ENCODE data around the gene STOX1.
"Not testable (repeated sequence)": the region's sequence is repeated elsewhere in the genome, so short reads cannot be mapped to it uniquely, and the experiment has no call there.

Gene STOX1

DNA sequence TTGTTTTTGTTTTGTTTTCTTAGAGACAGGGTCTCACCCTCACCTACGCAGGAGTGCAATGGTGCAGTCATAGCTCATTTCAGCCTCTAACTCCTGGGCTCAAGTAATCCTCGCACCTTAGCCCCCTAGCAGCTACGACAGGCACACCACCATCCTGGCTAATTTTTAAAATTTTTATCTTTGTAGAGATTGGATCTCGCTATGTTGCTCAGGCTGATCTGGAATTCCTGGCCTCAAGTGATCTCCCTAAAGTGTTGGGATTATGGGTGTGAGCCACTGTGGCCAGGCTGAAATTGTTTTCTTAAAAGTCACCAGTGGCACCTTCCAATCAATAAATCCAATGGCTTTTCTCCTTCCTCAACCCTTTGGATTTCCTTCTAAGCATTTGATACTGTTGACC lies 52.9 kb downstream of the STOX1 start:
- no peak for DNase-seq (ENCODE audit: low read depth in 2 of 2)

DNA sequence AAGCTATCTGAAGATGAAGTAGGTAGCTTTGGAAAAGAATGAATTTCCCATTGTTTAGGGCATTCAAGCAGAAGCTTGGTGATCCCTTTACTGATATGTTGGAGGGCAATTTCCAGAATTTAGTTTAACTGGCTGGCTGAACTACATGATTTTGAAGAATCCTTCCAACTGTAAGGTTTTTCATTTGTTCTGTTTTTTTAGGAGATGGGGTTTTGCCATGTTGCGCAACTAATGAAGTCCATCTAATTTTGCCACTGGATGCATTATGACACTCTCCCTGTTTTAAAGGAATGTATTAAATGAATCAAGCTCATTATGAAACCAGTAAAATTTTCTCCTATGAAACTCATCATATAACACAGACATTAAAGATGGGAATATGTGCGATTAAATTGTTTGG lies 67.7 kb downstream of the STOX1 start:
- DNase-seq (ENCODE audit: low read depth in 2 of 2): no peak

DNA sequence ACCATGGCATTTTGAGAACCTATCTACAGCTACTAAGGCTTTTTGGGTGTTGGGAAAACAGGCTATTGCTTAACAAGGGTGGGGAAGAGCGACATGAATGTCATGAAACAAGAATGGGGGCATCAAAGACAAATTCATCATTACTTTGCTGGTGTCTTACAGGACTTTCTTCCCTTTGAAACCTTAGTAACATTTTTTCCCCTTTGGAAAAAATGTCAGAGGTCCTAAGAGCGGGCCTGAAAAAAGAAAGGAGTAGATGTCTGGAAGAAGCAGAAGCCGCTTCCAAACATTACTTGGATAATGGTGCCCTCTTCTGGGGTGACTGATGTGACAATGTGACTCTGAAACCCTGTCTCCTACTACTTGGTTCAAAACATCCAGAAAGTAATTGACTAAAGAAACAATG lies 70.0 kb downstream of the STOX1 start:
- DNase-seq (ENCODE audit: low read depth in 2 of 2): peak in 1 of 2 donors; percentile 21

DNA sequence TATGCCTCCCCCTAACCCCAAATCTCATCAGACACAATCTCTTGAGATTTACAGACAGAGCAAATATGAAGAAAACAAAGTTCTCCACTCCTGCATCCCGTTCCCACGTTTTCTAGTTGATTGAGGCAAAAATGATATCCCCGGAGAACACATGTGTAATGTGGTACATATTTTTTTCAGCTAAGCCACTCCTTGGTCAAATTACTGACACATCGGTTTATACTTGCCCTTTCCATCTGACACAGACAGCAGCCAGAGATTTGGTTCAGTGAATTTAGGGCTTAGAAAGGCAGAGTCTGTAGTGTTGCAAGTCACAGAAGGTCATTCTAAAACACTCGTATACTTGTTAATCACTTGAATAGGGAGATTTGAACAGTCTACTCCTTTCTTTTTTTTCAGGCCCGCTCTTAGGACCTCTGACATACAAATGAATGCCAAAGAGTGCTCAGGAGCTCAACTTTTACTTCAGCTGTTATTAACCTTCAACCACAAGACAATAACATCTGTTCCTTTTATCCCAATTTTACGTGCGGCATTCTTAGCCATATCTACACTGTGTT lies 71.9 kb downstream of the STOX1 start:
- no peak for DNase-seq (ENCODE audit: low read depth in 2 of 2)

DNA sequence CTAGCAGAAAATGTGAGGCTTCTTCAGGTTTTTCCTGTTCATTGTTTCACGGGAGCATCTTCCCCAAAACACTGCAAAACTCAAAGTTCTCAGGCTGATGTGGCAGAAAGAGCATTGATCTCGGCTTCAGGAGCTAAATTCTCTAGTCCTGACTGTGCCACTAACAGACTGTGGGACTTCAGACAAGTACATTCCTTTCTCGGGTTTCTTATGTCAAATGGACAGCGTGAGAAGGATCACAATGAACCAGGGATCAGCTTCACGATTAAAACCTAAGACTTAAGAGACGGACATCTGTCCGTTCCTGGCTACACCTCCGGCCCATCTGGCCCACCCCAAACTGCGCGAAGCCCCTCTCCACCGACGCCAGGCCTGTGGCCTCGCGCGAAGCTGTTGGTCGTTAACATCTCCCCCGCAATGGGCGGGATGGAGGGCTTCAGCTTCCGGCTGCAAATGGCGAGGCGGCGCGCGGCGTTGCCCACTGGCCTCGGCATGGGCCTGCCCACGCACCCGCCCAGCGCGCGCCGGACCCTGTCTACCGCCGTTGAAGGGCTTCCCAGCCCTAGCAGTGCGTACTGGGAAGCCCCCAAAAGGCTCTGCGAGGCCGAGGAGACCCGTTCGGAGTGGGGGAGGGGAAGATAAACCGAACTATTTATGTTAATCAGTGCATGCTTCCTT lies 73.2 kb downstream of the STOX1 start:
- DNase-seq (ENCODE audit: low read depth in 2 of 2): peak in 1 of 2 donors; percentile 56

DNA sequence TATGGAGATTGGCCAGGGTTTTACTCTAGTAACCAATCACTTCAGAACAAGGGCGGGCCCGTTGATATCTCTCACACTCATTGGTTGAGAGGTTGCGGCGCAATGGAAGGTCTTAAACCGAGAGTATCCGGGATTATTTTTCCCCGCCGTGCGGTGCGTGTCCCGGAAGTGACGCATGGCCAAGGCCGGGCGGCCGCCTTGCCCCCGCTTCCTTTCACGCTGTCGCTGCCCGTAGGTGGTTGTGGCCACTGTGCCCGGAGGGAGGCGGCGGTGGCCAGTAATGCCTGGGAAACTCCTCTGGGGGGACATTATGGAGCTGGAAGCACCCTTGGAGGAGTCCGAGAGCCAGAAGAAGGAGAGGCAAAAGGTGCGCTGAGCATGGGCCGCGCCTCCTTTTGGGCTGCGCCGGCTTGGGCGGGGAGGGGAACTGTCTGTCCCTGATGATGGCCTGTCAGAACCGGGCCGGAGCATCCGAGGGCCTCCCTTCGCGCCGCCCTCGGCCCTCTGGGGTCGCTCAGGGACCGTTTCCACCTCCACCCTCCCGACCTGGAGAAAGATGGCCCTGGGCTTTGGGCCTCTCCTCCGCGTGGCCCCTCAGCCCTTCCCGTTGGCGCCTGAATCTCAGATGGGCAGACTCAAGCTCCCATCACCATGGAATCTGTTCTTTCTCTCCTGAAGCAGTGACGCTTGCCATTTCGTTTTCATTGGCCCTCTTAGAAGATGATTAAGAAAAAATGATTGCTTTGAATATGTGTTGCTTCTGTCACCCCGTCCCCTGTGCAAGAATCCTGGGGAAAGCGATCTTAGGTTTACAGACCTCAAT lies 74.0 kb downstream of the STOX1 start, which contains the start of gene DDX50:
Gene DDX50 (plus strand): TSS at position 211 of the 823 bp plus-strand sequence. CDS start 70 bp downstream, at position 281.
- DNase-seq (ENCODE audit: low read depth in 2 of 2): peak; percentile 85 to 90

DNA sequence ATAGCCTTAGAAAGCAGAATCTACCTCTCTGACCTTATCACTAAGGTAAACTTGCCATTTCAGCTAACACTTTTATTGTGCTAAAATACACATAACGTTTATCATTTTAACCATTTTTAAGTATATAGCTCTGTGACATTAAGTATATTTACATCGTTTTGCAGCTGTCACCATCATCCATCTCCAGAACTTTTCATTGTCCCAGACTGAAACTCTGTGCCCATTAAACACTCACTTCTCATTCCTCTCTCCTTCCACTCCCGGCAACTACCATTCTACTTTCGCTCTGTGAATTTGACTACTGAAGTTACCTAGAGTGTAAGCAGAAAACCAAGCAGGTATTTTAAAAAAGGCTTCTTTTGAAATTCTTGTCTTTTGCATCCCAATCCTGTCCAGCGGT lies 75.1 kb downstream of the STOX1 start:
- no peak for DNase-seq (ENCODE audit: low read depth in 2 of 2)

DNA sequence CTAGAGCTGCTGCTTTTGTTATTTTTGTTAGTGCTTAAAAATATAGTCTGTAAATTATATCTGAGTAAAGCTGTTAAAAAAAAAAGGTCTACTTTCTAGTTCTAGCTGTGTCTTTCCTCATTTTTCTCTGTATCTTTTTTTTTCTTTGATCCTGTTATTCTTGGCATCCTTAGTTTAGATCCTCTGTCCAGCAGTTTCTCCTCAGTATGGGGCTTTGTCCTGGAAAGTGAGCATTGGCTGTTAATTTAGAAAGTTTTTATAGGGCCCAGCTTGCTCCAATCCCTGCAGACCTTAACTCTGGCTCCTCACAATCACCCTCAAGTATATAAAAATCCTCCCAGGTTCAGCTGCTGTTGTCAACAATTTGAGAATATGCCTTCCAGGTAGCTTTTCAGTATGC lies 97.3 kb downstream of the STOX1 start:
- no peak for DNase-seq (ENCODE audit: low read depth in 2 of 2)

DNA sequence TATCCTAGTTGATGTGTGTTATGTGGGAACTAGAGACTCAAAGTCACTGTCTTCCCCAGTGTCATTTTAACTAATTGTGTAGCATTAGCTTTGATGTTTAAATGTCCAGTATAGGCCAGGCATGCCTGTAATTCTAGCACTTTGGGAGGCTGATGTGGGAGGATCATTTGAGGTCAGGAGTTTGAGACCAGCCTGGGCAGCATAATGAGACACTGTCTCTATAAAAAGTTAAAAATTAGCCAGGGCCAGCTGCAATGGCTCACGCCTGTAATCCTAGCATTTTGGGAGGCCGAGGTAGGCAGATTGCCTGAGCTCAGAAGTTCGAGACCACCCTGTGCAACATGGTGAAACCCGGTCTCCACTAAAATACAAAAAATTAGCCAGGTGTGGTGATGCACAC lies 98.2 kb downstream of the STOX1 start:
- no peak for DNase-seq (ENCODE audit: low read depth in 2 of 2)

DNA sequence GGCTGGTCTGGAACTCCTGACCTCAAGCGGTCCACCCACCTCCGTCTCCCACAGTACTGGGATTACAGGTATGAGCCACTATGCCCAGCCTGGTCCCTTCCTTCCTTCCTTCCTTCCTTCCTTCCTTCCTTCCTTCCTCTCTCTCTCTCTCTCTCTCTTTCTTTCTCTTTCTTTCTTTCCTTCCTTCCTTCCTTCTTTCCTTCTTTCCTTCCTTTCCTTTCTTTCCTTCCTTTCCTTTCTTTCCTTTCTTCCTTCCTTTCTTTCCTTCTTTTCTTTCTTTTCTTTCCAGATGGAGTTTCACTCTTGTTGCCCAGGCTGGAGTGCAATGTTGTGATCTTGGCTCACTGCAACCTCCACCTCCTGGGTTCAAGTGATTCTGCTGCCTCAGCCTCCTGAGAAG lies 101.8 kb downstream of the STOX1 start:
- DNase-seq (ENCODE audit: low read depth in 2 of 2): not testable (repeated sequence)

DNA sequence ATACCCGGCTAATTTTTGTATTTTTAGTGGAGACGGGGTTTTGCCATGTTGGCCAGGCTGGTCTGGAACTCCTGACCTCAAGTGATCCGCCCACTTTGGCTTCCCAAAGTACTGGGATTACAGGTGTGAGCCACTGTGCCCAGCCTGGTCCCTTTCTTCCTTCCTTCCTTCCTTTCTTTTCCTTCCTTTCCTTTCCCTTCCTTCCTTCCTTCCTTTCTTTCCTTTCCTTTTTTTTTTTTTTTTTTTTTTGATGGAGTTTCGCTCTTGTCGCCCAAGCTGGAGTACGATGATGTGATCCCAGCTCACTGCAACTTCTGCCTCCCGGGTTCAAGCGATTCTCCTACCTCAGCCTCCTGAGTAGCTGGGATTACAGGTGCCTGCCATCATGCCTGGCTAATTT lies 102.6 kb downstream of the STOX1 start:
- DNase-seq (ENCODE audit: low read depth in 2 of 2): not testable (repeated sequence)

DNA sequence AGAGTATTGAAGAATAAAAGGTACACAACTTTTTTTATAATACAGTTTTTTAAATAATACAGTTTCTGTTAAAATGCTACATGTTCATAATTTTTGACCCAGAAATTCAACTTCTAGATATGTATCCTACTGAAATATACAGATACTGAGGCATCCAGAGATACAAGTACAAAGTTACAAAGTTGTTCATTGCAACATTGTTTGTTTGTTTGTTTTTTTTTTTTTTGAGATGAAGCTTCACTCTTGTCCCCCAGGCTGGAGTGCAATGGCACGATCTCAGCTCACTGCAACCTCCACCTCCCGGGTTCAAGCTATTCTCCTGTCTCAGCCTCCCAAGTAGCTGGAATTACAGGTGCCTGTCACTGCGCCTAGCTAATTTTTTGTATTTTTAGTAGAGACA lies 105.5 kb downstream of the STOX1 start:
- DNase-seq (ENCODE audit: low read depth in 2 of 2): not testable (repeated sequence)

DNA sequence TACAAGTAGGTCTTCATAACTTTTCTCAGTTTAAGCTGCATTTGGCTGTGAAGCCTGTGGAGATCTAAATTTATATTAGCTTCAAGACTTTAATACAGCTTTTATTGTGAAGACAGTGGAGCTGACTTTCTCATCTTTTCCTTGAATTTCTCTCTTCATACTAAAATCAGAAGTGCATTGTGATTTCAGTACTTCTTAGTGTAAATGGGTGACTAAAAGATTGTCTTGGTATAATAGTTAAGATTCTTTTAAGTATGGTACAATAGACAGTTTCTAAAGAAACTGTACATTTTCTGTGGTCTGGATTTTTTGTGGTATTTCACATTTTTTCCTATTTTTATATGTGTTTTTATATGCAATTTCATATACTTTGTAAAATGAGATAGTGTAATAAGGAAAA lies 107.7 kb downstream of the STOX1 start:
- DNase-seq (ENCODE audit: low read depth in 2 of 2): no peak

DNA sequence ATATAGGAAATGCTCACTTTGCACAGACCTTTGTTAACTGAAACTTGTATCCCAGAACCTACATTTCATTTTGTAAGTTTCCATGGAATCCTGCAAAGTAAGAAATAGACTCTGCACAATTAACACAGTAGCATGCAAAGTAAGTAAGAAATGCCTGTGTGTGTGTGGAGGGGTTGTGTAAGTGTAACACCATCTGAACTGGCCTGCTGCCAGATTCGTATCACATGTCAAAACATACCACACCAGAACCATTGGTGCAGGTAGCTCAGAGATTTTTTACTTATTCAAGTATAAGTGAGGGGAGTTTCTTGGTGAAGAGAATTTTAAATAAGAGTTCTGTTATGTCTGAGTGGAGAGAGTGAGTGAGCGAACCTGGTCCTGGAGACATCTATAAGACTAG lies 110.8 kb downstream of the STOX1 start:
- no peak for DNase-seq (ENCODE audit: low read depth in 2 of 2)

DNA sequence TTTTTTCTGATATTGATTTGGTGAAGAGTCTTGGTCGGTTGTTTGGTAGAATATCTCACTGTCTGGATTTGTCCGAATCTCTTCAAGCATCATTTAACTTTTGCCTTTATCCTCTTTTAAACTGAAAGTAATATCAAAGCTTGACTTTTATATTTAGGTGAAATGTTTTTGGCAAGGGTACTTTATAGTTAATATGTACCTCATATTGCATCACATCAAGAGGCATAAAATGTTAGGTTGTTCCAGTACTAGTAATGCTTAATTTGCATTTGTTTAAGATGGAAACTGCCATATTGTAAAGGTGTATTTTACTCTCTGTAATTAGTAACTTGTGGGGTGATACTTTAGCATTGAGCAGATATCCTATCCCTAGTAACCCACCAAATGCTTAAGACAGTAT lies 111.6 kb downstream of the STOX1 start:
- DNase-seq (ENCODE audit: low read depth in 2 of 2): no peak

DNA sequence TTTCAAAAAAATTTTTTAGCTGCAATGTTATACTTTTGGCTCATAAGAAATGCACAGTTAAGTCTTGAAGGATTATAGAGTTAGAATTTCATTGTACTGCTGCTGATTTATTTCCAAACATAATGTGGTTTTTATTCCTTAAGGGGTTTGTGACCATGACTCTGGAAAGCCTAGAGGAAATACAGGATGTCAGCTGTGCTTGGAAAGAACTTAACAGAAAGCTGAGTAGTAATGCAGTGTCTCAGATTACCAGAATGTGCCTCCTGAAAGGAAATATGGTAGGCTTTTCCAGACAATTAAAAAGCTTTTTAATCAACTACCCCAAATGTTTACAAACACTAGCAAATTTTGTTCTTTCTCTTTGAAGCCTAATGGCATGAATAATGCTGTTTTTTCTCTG lies 113.6 kb downstream of the STOX1 start:
- not testable (repeated sequence) for DNase-seq (ENCODE audit: low read depth in 2 of 2)

Measured in stimulated activated CD4-positive, alpha-beta T cell treated with anti-CD3 and anti-CD28 coated beads, Interleukin-1b, Interleukin-23, amount 100 ng/mL, for 4 hours (primary cell).